Measurements from ENCODE around the gene TAF8.
"Not testable (repeated sequence)": the region's sequence is repeated elsewhere in the genome, so short reads cannot be mapped to it uniquely, and the experiment has no call there.

TAF8 gene, protein sequence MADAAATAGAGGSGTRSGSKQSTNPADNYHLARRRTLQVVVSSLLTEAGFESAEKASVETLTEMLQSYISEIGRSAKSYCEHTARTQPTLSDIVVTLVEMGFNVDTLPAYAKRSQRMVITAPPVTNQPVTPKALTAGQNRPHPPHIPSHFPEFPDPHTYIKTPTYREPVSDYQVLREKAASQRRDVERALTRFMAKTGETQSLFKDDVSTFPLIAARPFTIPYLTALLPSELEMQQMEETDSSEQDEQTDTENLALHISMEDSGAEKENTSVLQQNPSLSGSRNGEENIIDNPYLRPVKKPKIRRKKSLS

DNA sequence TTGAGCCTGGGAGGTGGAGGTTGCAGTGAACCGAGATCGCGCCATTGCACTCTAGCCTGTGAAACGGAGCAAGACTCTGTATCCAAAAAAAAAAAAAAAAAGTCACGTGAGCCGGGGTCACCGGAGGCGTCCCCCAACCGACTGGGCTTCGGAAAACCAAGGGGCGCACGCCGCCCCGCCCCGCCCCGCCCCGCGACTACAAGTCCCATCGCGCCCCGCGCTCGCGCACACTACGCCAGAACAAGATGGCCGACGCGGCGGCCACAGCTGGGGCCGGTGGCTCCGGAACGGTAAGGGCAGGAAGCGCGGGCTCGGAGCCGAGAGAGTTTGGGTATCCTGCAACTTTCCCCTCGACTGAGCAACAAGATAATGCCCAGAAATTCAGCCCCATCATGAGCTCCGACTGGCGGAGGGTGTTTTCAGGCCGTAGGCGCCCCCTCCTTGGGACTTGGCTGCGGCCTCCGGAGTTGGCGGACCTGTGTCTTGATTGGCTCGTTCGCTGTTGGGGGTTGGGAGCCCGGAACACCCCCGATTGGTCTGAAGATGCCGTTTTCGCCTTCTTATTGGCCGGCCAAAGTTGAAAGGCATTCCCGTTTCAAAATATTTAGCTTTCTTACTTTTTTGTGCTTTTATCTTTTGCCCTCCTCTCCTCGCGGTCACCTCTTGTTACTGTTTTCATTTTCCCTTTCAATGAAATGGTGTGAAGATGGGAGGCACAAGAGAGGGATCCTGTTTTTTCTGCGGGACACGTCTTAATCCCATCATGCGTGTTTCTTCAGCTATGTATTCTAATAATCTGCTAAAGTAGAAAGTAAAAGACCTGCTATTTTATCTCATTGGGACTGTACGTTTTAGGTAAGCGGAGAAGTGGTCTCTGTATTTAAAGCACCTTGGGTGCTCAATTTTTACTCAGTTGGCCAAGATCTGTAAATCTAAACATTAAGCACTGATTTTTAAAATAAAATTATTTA, at the start of gene TAF8:
TAF8 (plus strand) TSS at position 228 of the 971 bp plus-strand sequence; CDS start at position 246, 18 bp downstream.
- peak; percentile 89 for DNase-seq (ENCODE audit: low spot score)

GRCh38 chr6:42001506-42001905, 48.8 kb upstream of the TAF8 start:
- DNase-seq (ENCODE audit: low spot score): no peak

DNA sequence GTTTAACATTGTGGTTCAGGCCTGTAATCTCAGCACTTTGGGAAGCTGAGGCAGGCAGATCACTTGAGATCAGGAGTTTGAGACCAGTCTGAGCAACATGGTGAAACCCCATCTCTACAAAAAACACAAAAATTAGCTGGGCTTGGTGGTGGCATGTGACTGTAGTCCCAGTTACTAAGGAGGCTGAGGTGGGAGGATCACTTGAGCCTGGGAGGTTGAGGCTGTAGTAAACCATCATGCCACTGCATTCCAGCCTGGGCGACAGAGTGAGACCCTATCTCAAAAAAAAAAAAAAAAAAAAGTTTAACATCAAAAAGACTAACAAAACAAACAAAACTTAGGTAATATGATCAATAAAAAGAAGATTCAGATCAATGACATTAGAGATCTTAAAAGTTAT, 46.7 kb upstream of the TAF8 start:
- DNase-seq (ENCODE audit: low spot score): not testable (repeated sequence)

GRCh38 chr6:42007286-42008137, 42.8 kb upstream of the TAF8 start:
- DNase-seq (ENCODE audit: low spot score): peak; percentile 28

GRCh38 chr6:42008138-42008528, 42.2 kb upstream of the TAF8 start:
- not testable (repeated sequence) for DNase-seq (ENCODE audit: low spot score)

DNA sequence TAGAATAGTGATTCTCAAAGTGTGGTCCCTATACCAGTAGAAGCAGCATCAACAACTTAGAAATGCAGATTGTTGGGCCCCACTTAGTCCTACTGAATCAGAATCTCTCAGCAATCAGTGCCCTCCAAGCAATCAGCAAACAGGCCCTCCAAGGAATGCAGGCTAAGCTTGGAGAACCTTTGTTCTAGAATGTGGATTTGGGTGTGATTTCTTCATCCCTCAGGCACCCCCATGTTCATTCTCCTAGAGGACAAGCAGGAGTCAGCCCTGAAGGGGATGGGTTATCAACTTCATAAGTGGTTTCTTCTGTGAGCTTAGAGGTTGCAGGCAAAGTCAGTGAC, 40.5 kb upstream of the TAF8 start:
- DNase-seq (ENCODE audit: low spot score): no peak

DNA sequence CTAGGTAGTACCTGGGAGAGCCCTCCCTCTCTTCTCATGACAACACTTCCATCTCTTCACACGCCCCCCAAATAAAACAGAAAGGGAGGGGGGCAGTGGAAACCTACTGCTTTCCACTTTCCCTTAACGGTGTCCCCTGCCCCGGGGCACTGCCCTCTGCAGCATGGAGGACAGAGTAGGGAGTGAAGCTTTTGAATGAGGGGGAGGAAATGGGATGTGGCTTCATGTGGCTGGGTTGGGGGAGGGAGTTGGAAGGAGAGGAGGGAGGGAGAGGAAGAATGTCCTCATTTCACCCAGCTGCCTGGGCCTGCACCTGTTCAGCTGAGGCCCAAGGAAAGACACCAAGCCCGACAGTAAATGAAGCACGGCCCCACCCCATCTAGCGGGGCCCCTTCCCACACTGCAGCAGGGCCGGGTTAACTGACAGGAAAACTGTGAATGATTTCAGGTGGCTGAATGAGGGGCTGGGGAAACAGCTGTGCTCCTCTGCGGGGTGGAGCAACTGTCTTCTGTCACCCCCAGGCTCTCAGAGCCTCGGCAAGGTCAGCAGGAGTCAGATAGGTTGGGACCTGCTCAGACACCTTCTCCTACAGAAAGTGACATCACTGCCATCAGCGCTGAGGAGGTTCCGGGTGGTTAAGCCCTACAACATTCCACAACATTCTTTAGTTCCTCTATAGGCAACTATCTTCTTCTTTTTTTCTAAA, 40.0 kb upstream of the TAF8 start:
- no peak for DNase-seq (ENCODE audit: low spot score)

- no peak for DNase-seq (ENCODE audit: low spot score)
Observed at GRCh38 chr6:42010909-42011308, 39.4 kb upstream of the TAF8 start.

DNA sequence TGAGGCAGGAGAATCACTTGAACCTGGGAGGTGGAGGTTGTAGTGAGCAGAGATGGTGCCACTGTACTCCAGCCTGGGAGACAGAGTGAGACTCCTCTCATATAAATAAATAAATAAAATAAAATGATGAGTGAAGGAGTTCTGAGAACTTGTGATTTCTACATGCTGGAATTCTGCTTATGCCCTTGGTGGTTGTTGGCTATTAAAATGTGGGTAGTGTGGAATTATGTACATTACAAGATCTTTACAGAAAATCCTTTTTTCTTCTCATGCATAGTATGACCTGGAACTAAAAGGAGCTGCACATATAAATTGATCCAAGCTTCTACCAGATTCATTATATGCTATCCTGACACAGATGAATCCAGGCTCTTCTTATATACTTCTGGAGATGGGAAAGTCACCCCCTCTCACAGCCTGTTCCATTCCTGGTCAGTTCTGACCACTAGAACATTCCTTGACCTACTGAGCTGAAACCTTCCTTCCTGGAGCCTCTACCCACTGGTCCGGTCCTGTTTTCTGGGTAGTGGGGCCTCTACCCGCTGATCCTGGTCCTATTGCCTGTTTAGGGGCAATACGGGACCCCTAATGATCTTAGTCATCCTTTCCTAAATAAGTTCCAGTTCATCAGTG, 37.7 kb upstream of the TAF8 start:
- no peak for DNase-seq (ENCODE audit: low spot score)

DNA sequence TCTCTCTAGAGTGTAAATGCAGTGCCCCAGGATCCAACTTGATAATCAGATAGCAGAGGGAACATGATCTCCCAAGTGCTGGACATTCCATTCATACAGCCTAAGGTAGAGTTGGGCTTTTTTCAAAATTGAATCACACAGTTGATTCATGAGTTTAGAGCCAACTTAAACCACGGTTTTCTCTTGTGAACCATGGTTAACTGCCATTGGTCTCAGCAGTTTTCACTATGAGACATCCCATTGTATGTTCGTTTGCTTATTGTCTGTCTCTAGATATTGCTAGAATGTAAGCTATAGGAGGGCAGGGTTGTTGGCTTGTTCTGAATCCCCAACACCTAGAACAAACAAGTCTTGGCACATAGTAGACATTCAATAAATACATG, 37.2 kb upstream of the TAF8 start:
- no peak for DNase-seq (ENCODE audit: low spot score)

DNA sequence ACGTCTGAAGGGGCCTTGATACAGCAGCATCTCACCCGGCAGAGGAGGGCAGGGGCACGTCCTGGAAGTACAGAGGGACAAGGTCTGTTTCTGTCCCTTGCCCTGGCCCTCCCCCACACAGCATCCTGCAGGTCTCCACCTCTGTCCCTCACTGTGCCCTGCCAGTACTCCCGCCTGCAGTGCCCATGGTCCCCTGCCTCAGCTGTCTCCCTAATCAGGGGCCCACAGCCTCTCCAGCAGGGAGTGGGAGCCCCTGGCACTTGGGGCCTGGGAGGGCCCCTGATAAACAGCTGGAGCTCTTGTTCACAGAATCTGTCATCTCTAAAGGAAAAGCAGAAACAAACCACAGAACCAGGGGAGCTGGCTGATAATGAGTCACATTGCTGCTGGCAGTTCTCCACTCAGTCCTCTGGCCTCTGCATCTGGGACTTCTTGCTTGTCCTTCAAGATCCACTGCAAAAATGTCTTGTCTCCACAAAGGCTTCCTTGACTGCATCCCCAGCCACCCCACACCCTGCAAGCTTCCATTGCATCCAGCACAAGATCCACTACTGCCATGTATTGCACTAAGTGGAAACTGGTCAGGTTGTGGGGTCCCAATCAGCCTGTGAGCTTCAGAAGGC, 33.2 kb upstream of the TAF8 start:
- DNase-seq (ENCODE audit: low spot score): peak; percentile 26

DNA sequence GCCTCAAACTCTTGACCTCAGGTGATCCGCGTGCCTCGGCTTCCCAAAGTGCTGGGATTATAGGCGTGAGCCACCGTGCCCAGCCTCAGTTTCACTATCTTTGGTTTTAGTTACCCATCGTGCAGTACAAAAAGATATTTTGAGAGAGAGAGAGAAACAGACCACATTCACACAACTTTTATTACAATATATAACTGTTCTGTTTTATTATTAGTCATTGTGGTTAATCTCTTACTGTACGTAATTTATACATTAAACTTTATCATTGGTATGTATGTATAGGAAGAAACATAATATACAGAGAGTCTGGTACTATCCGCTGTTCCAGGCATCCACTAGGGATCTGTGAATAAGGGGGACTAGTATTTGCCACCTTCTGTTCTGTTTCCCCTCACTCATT, 29.4 kb upstream of the TAF8 start:
- DNase-seq (ENCODE audit: low spot score): no peak

- DNase-seq (ENCODE audit: low spot score): peak; percentile 58
Observed at GRCh38 chr6:42021847-42022754, 28.2 kb upstream of the TAF8 start.

GRCh38 chr6:42022755-42023384, 27.5 kb upstream of the TAF8 start:
- peak; percentile 20 for DNase-seq (ENCODE audit: low spot score)

GRCh38 chr6:42025066-42025844, 25.1 kb upstream of the TAF8 start:
- no peak for DNase-seq (ENCODE audit: low spot score)

DNA sequence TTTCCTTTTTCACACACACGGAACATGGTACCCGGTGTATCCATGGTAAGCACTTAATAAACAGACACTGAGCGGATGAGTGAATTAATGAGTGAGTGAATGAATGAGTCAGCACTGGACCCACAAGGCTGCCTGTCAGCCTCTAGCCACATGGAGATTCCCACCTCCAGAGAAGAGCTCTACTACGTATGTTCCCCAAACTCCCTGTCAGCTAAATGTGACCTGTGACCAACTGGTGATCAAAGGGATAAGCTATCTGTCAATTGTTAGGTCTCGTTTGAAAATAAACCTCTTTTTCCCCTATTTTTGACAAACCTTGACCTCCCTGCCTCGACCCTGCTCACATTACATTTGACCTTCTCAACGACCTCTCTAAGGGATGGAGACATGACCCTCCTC, 24.5 kb upstream of the TAF8 start:
- no peak for DNase-seq (ENCODE audit: low spot score)

GRCh38 chr6:42026540-42026939, 23.8 kb upstream of the TAF8 start:
- DNase-seq (ENCODE audit: low spot score): no peak

Measured in CD4-positive, alpha-beta T cell treated with Interleukin-15 for 4 hours (primary cell).